HepG2 (cell line): ENCODE results near the gene TMEM134. TPM values are rescaled to one million over a fixed set of nuclear protein-coding genes. Genes with fewer than 3 reads are reported as not detected.

Experiments used
- BCLAF1 ChIP-seq: fragments of 450-650 bp; IDR thresholded peaks from 2 replicates; pipeline ENCODE4 v1.6.1; 2017; ENCODE audit warnings: mild to moderate bottlenecking
- CENPX ChIP-seq: sonication (generic); formaldehyde crosslinking; IDR thresholded peaks from 2 replicates; pipeline ENCODE4 v1.9.0; 2021; ENCODE audit warnings: mild to moderate bottlenecking, missing genetic modification reagents, moderate library complexity
- EHMT2 ChIP-seq: fragments of 200-600 bp; sonication (generic); IDR thresholded peaks from 2 replicates; pipeline ENCODE4 v1.7.0; 2017; ENCODE audit warnings: antibody characterized with exemption, low read depth, low read length, borderline replicate concordance
- FOXO4 ChIP-seq: sonication (generic); formaldehyde crosslinking; conservative IDR thresholded peaks from 2 replicates; pipeline ENCODE4 v1.8.1; 2023; ENCODE audit warnings: missing genetic modification reagents
- KLF6 ChIP-seq: IDR thresholded peaks from 2 replicates; pipeline ENCODE4 v1.8.0; 2016; ENCODE audit warnings: missing biosample characterization, missing genetic modification reagents
- MBD4 ChIP-seq: IDR thresholded peaks from 2 replicates; pipeline ENCODE4 v1.6.1; 2012; ENCODE audit warnings: low read length, inconsistent platforms, borderline replicate concordance
- NFYB ChIP-seq: sonication (generic); formaldehyde crosslinking; IDR thresholded peaks from 2 replicates; pipeline ENCODE4 v1.4.0; 2020; ENCODE audit warnings: missing genetic modification reagents
- PAWR ChIP-seq: sonication (generic); formaldehyde crosslinking; IDR thresholded peaks from 2 replicates; pipeline ENCODE4 v1.4.0; 2020; ENCODE audit warnings: missing genetic modification reagents, mild to moderate bottlenecking, borderline replicate concordance
- RFXAP ChIP-seq: sonication (generic); formaldehyde crosslinking; IDR thresholded peaks from 2 replicates; pipeline ENCODE4 v1.4.0; 2020; ENCODE audit warnings: missing genetic modification reagents, borderline replicate concordance
- RXRB ChIP-seq: IDR thresholded peaks from 2 replicates; pipeline ENCODE4 v1.6.1; 2016; ENCODE audit warnings: borderline replicate concordance, missing genetic modification reagents, missing compliant biosample characterization
- TRAFD1 ChIP-seq: sonication (generic); formaldehyde crosslinking; IDR thresholded peaks from 2 replicates; pipeline ENCODE4 v1.5.1; 2020; ENCODE audit warnings: missing genetic modification reagents, mild to moderate bottlenecking, borderline replicate concordance
- ZBTB10 ChIP-seq: sonication (generic); formaldehyde crosslinking; IDR thresholded peaks from 2 replicates; pipeline ENCODE4 v1.4.0; 2020; ENCODE audit warnings: missing genetic modification reagents, borderline replicate concordance
- ZBTB44 ChIP-seq: sonication (generic); formaldehyde crosslinking; IDR thresholded peaks from 2 replicates; pipeline ENCODE4 v1.4.0; 2020; ENCODE audit warnings: missing genetic modification reagents
- ZFP36L1 ChIP-seq: sonication (generic); formaldehyde crosslinking; IDR thresholded peaks from 2 replicates; pipeline ENCODE4 v1.8.0; 2022; ENCODE audit warnings: mild to moderate bottlenecking, missing genetic modification reagents, moderate library complexity
- ZNF136 ChIP-seq: sonication (generic); formaldehyde crosslinking; IDR thresholded peaks from 2 replicates; pipeline ENCODE4 v1.8.1; 2022; ENCODE audit warnings: low read depth, mild to moderate bottlenecking, moderate library complexity, missing genetic modification reagents
- ZNF639 ChIP-seq: conservative IDR thresholded peaks from 2 replicates; pipeline ENCODE4 v1.6.1; 2018; ENCODE audit warnings: missing genetic modification reagents
- polyA plus RNA-seq, 8 experiments: library from polyadenylated mRNA; depleted of rRNA in 3 of 8; stranded (reverse) in 7 of 8; unstranded in 1 of 8; fragments of >200 nt; fragmentation: Illumina TruSeq in 4 of 8; extraction: Trizol in 4 of 8; gene quantifications; 2 replicates each; pipeline versions ENCODE4 v1.2.1 to v1.2.3, GENCODE V29; 2011 to 2016; ENCODE audit warnings: low read depth in 4 of 8, missing spikeins in 1 of 8, mixed read lengths in 1 of 8; ENCODE audit not compliant: insufficient read depth in 1 of 8
- total RNA-seq, 5 experiments: library from RNA; depleted of rRNA; stranded (reverse); fragments of >200 nt; fragmentation: Illumina TruSeq; extraction: Trizol; gene quantifications; 2 replicates each; pipeline ENCODE4 v1.2.3, GENCODE V29; 2016; ENCODE audit warnings: low read depth in 1 of 5

Gene TMEM134
- total and polyA plus RNA-seq, 2 of the 13 experiments (the other 11 are each of a cell fraction or from before 2014, with no cell fraction given): 6.9 to 26.9 TPM

GRCh38 chr11:67505605-67506396 lies 36.8 kb upstream of the TMEM134 start (continued):
- TF ChIP-seq FOXO4 (CRISPR knock-in tag) (no peak), MBD4 (no peak), ZNF639 (CRISPR knock-in tag) (no peak; the same call in 1 of the 2 replicates), PAWR (no peak), RXRB (peak; percentile 54; the same call in 1 of the 2 replicates), RFXAP (CRISPR knock-in tag) (0 out of 2 replicates have a peak, but pooled peaks have one; percentile 16), ZBTB44 (no peak), ZFP36L1 (0 out of 2 replicates have a peak, but pooled peaks have one; percentile 43), NFYB (CRISPR knock-in tag) (no peak), CENPX (CRISPR knock-in tag) (no peak), ZNF136 (CRISPR knock-in tag) (0 out of 2 replicates have a peak, but pooled peaks have one; percentile 68), BCLAF1 (no peak), TRAFD1 (CRISPR knock-in tag) (no peak), KLF6 (CRISPR knock-in tag) (no peak), EHMT2 (no peak), ZBTB10 (CRISPR knock-in tag) (no peak)
